CD4-positive, alpha-beta T cell treated with Interleukin-17A for 4 hours (primary cell): Measurements from ENCODE around the gene RCC1.
A peak's percentile ranks its signal among the peaks of the same experiment; 100 is the strongest.
"Not testable (repeated sequence)": the region's sequence is repeated elsewhere in the genome, so short reads cannot be mapped to it uniquely, and the experiment has no call there.

Experiments used
- DNase-seq: peaks from one replicate; pipeline ENCODE4 v3.0.0-alpha.2; 2020; ENCODE audit warnings: mixed read lengths

RCC1 gene, protein sequence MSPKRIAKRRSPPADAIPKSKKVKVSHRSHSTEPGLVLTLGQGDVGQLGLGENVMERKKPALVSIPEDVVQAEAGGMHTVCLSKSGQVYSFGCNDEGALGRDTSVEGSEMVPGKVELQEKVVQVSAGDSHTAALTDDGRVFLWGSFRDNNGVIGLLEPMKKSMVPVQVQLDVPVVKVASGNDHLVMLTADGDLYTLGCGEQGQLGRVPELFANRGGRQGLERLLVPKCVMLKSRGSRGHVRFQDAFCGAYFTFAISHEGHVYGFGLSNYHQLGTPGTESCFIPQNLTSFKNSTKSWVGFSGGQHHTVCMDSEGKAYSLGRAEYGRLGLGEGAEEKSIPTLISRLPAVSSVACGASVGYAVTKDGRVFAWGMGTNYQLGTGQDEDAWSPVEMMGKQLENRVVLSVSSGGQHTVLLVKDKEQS

DNA sequence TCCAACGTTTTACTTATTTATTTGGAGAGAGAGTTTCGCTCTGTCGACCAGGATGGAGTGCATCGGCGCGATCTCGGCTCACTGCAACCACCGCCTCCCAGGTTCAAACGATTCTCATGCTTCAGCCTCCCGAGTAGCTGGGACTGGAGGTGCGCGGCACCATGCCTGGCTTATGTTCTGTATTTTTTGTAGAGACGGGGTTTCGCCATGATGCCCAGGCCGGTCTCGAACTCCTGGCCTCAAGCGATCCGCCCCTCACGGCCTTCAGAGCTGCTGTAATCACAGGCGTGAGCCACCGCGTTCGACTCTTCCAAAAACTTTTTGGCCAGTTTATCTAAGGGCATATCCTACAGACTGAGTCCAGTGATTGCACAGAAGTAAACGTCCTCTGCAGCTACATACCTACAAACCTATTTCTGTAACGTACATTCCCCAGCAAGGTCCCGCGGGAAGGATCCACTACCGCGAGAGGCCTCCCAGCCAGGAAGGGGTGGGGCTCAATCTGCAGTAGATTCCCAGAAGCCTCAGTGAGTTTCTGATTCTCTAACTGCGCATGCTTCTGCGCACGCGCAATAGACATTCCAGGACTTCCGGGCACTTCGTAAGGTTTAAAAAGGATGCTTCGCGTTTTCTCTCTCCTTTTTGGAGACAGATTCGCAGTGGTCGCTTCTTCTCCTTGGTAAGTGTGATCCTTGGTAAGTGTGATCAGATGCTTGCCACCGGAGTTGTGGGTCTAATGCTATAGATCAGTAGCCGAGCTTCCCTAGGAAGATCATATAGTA is at the start of gene RCC1:
TSS of gene RCC1 (plus strand) at position 638 of the 782 bp plus-strand sequence. CDS start 23,824 bp downstream, outside the sequence.
- DNase-seq = peak; percentile 95

DNA sequence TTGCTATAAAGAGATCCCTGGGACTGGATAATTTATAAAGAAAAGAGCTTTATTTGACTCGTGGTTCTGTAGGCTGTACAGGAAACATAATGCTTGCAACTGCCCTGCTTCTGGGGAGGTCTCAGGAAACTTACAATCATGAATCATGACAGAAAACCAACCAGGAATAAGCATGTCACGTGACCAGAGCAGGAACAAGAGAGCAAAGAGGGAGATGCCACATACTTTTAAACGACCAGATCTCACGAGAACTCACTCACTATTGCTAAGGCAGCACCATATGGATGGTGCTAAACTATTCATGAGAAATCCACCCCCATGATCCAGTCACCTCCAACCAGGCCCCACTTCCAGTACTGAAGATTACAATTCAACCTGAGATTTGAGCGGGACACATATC is 49.8 kb upstream of the RCC1 start:
- DNase-seq = no peak

DNA sequence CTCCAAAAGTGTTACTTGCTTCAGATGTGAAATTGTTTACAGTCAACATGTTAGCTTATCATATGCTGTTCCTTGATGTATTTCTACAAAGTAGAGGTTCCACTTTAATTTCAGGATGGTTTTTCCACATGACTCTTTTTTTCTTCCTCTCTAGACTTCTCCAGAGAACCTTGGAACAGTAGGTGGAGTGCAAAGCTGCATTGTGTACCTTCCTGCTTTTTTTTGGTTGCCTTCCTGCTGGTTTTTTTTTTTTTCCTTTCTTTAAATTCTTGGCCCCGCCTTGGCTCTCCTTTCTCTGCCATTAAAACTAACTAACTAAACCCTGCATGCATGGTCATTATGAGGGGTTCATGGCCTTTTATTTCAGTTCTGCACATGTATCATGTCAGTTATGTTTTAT is 48.2 kb upstream of the RCC1 start:
- DNase-seq = no peak

DNA sequence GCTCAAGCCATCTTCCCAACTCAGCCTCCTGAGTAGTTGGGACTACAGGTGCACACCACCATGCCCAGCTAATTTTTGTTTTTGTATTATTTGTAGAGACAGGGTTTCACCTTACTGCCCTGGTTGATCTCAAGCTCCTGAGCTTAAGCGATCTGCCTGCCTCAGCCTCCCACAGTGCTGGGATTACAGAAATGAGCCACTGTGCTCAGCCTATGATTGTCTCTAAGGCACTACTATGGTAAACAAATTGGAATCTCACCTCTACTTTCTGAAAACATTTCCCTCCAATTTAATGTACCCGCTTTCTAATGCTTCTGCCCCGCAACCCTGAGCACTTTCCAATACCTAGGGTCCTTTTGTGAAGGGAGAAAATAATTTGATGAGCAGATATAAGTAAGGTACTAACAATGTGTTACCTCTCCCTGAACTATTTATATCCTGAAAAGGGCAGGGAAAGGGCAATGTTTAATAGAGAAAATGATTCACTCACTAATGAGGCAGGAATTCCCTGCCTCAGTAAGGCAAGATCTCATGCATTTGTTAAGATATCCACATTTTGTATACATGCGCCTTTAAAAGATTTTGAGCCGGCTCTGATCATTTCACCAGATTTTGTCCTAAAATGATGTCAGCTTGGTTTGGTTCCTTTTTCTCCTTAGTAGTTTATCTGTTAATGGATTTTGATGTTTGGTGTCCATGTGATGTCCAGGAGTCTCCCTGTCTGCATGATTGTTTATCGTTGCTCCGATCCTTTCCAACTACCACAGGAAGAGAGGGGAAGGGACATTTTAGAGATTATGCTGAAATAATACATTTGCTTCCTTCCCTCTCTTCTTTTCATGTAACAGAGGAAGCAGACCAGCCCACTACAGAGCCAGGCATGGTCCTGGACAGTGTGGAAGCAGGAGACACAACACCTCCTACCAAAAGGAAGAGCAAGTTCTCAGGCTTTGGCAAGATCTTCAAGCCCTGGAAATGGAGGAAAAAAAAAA is 47.3 kb upstream of the RCC1 start:
- no peak for DNase-seq

DNA sequence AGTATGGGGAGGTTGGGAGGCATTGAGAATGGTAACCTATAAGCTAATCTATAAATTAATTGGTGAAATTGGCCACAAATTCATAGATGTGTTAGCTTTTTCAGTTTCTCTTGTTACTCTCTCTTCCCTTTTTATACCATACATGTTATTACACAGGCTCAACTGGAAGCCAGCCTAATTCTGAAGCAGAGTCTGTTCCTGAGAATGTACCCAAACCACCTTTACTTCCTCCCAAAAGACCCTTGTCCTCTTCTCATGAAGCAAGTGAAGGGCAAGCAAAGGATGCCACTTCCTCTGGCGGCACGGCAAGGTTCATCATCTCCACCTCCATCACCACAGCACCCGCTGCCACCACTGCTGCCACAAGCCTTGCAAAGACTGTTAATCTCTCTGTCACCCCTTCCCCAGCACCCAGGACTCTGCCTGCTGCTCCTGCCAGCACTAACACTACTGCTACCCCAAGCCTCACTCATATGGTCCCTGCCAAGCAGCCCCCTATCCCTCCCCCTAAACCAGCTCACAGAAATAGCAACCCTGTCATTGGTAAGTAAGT is 39.5 kb upstream of the RCC1 start:
- no peak for DNase-seq

DNA sequence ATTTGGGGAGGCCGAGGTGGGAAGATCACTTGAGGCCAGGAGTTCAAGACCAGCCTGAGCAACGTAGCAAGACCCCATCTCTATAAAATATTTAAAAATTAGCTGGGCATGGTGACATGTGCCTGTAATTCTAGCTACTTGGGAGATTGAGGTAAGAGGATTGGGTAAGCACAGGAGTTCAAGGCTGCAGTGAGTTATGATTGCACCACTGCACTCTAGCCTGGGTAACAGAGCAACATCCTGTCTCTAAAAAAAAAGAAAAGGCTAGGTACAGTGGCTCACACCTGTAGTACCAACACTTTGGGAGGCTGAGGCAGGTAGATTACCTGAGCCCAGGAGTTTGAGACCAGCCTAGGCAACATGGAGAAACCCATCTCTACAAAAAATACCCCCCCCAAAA is 35.7 kb upstream of the RCC1 start:
- no peak for DNase-seq

DNA sequence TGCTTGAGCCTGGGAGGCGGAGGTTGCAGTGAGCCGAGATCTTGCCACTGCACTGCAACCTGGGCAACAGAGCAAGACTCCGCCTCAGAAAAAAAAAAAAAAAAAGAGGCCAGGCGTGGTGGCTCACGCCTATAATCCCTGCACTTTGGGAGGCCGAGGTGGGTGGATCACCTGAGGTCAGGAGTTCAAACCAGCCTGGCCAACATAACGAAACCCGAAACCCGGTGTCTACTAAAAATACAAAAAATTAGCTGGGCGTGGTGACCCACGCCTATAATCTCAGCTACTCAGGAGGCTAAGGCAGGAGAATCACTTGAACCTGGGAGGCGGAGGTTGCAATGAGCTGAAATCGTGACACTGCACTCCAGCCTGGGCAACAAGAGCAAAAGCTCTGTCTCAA is 26.3 kb upstream of the RCC1 start:
- not testable (repeated sequence) for DNase-seq

DNA sequence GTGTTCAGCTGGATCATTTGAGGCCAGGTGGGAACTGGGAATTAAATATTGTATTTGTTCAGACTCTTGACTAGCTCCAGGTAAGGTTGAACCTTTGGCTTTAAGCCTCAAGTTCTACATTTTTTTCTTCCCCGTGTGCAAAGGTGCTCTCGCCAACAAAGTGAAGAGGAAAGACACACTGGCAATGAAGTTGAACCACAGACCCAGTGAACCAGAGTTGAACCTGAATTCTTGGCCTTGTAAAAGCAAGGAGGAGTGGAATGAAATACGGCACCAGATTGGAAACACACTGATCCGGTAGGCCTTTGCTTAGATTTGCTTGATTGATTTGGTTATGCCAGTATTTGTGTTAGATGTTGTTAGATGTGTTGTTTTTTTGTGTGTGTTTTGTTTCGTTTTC is 25.5 kb upstream of the RCC1 start:
- DNase-seq = no peak

DNA sequence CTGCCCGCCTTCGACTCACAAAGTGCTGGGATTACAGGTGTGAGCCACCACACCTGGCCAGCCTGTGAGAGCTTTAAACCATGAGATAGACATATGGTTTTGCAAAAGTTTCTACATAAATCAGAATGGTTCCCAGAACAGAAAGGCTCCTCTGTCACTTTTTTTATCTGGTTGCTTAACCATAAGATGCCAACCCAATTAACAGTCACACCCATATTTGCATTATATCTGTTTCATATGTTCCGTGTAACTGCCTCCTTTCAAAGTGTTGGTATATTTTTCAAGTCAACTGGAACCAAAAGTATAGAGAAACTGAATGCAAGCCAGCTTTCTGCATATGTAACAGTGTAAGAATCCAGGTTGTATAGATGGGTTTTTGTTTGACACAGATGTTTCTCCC is 23.7 kb upstream of the RCC1 start:
- DNase-seq = no peak

DNA sequence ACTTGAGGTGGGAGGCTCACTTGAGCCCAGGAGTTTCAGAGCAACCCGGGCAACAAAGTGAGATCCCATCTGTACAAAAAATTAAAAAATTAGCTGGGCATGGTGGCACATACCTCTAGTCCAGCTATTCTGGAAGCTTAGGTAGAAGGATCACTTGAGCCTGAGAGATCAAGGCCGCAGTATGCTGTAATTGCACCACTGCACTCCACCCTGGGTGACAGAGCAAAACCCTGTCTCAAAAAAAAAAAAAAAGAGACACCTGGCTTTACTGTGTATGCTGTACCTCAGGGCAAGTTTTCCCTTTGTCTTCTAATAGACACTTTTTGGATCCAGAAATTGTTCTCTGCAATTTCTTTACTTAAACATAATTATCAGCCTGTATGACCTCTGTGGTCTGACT is 23.1 kb upstream of the RCC1 start:
- DNase-seq = no peak

DNA sequence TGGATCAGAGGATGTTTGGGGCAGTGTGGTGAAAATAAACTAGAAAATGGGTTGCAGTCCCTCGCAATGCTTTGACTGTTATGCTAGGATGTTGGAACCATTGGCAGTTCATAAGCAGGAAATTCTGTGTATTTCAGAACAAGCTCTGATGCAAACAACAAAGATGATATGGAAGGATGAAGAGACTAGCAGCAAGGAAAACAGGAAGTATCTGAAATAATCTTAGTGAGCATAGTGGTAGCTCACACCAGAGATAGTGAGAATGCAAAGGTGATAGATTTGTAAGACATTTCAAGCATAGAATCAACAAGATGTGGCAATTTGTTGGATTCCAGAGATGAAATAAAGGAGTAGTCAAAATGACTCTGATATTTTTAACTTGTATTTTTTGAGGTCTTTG is 11.1 kb upstream of the RCC1 start:
- DNase-seq = no peak

DNA sequence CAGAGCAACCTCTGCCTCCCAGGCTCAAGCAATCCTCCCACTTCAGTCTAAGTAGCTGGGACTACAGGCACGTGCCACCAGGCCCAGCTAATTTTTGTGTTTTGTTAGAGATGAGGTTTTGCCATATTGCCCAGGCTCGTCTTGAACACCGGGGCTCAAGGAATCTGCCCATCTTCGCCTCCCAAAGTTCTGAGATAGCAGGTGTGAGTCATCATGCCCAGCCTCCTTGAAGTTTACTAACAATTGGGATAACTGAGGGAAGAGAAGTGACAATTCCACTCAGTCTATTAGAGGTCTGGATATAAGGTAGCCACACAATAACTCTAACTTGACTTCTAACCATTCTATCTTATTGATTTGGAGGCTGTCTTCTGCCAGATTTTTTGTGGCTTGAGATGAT is 6.3 kb upstream of the RCC1 start:
- DNase-seq = no peak

DNA sequence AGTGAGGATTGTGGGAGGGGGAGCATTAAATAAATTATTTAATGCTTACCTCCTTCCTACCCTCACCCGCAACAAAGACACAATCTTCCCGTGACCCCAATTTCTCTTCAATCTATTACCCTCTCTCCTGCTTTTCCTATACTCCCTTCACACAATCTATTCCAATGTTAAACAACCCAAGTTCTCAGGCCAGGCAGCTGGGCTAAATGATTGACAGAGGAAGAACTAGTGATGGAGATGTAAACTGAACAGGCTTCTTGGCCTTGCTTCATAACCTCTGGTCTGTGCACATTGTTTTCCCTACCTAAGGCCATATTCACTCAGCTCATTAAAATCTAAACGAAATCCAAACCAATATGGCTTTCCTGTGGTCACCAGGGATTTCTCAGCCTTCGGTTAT is 3.9 kb upstream of the RCC1 start:
- no peak for DNase-seq

DNA sequence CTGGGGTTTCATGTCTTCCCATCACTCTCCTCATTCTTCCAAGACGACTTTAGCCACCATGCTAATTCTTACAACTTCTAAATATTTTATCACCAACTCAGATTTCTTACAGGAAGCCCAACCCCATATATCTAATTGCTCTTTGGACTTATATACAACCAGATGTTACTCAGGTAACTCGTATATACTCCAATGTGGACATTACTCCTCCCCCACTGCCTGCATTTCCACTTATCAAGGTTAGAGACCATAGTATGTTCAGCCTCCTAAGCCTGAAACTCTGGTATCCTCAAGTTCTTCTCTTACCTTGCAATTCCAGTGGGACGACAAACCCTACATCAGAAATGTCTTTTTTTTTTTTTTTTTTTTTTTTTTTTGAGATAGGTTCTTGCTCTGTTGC is 2.7 kb upstream of the RCC1 start:
- DNase-seq = no peak

DNA sequence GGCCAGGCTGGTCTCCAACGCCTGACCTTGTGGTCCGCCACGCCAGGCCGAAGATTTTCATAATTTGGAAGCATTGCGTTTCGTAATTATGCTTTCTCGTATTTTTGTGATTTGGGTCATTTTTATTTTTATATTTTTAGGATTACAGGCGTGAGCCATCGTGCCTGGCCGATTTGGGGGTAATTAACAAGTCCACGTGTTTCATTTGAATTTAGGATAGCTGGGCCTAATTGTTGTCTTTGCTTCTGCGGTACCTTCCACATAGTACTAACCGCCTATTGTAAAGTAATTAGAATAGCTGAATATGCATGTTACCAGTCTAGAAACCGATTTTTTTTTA is 1.0 kb downstream of the RCC1 start:
- no peak for DNase-seq

DNA sequence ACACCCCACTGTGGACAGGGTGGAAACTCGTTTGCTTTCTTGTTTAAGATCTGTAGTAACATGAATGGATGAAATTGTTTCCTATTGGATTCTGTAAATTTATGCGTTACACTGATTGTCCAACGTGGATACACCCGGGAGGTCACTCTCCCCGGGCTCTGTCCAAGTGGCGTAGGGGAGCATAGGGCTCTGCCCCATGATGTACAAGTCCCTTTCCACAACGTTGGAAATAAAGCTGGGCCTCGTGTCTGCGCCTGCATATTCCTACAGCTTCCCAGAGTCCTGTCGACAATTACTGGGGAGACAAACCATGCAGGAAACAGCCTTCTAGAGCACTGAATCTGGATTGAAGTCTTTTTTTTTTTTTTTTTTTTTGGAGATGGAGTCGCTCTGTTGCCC is 1.4 kb downstream of the RCC1 start:
- no peak for DNase-seq

DNA sequence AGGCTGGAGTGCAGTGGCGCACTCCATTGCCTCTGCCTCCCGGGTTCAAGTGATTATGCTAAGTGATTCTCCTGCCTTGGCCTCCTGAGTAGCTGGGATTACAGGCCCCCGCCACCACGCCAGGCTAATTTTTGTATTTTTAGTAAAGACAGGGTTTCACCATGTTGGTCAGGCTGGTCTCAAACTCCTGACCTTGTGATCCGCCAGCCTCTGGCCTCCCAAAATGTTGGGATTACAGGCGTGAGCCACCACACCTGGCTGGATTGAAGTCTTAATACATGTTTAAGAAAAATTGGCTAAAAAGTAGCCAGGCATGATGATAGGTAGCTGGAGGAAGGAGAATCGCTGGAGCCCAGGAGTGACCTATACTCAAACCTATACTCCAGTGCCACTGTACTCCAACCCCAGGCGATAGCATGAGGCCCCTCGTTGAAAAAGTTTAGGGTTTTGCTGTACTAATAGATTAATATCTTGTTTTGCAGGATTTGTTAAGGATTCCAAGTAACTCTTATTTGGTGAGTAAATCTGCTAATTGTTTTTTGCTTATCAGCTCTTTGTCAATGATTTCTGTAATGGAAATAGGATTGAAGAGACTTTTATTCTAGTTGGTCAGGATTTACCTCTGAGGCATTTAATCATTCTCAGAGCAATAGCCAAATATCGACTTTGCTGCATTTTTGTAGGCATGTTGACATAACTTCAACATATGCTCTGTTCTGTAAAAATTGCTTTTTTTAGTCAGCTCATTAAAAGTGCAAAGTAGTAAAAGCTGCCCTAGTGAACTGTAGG is 2.0 kb downstream of the RCC1 start:
- DNase-seq = no peak

DNA sequence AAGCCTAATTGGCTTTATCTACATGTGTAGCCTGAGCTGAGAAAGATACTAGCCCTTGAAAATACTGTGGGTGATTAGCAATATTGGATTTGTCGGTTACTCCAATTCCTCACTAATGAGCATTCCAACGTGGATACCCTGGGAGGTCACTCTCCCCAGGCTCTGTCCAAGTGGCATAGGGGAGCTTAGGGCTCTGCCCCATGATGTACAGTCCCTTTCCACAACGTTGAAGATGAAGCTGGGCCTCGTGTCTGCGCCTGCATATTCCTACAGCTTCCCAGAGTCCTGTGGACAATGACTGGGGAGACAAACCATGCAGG is 2.6 kb downstream of the RCC1 start:
- DNase-seq = no peak

DNA sequence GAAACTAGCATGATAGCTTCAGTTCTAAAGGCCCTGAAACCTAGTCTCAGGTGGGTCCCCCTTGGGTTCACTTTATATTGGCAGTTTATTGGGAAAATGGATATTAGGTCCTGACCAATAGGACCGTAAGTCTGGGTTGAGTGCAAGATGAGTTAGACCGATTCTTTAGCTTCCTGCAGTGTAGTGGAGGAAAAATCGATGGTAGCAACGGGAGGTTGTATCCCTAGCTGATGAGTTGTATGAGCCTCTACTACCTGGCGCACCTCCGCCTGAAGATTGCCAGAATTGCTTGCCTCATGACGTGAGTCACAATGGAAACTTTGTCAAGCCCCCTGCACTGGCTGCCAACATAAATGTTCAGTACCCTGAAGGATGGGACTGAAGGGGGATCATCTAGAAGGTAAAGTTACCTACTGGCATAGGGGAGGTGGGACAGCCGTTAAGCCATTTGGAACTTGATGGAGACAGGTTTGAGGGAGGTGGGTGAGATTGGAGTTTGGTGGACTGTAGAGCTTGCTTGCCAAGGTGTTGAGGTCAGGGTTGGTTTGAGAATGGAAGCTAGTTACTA is 3.9 kb downstream of the RCC1 start:
- peak; percentile 26 for DNase-seq

DNA sequence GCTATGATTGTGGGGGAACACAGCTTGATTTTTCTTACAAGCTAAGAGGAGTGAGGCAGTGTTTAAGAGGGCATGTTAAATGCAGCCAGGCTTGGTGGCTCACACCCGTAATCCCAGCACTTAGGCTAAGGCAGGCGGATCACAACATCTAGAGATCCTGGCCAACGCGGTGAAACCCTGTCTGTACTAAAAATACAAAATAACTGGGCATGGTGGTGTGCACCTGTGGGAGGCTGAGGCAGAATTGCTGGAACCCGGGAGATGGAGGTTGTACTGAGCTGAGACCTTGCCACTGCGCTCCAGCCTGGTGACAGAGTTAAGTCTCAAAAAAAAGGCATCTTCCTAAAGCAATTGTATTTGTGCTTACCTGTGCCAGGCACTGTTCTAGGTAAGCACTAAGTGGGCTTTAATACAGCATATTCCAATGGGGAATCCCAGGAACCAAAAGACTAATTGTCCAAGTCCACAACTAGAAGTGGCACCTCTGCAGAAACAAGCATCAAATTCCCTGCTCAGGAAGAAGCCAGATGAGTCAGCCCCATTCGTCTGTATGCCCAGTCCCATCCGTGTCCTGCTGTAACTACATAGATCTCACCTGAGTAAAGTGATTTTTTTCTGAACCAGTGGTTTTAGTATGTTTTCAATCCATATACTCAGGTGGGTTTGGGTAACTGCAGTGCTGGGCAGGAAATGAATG is 4.6 kb downstream of the RCC1 start:
- DNase-seq = peak; percentile 23

DNA sequence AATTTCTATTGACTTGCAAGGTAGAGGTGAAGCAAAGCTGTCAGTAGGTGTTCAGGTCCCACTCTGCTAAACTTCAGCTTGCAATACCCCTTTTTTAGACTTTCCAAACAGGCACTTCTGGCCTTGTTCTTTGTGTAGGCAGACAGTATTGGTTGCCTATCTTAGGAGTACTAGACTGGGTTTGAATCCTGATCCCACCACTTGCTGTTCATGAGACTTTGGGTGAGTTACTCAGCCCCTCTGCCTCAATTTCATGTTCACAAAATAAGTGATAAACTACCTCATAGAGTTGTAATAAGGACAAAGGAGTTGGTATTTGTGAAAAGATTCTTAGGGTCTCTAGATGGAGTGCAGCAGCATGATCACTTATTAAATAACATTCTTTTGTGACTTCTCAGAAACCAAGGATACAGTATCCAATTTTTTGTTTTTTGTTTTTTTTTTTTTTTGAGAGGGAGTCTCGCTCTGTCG is 5.2 kb downstream of the RCC1 start:
- DNase-seq = no peak
